Right hindlimb (tissue), 1 donor: ENCODE data around the gene TFPI.
"Not testable (repeated sequence)": the region's sequence is repeated elsewhere in the genome, so short reads cannot be mapped to it uniquely, and the experiment has no call there.

ENCODE experiments used
- DNase-seq: peaks from one replicate; pipeline ENCODE4 v3.0.0-alpha.2; 2018

TFPI gene

GRCh38 chr2:187554011-187554703 lies at the start of gene TFPI:
TFPI (minus strand) TSS chr2:187554435; CDS start chr2:187503768, 50,667 bp downstream.
- DNase-seq, result peak; percentile 54

GRCh38 chr2:187594801-187595200 lies 40.6 kb upstream of the TFPI start:
- no peak for DNase-seq

GRCh38 chr2:187593697-187594096 lies 39.5 kb upstream of the TFPI start:
- DNase-seq, result no peak

GRCh38 chr2:187593098-187593497 lies 38.9 kb upstream of the TFPI start:
- DNase-seq, result no peak

- DNase-seq, result no peak
Observed at GRCh38 chr2:187590175-187590574, 35.9 kb upstream of the TFPI start.

- no peak for DNase-seq
Observed at GRCh38 chr2:187586011-187586641, 31.9 kb upstream of the TFPI start.

- DNase-seq, result no peak
Observed at GRCh38 chr2:187581125-187581896, 27.1 kb upstream of the TFPI start.

GRCh38 chr2:187580462-187581124 lies 26.4 kb upstream of the TFPI start:
- no peak for DNase-seq

GRCh38 chr2:187577310-187577709 lies 23.1 kb upstream of the TFPI start:
- DNase-seq, result no peak

- DNase-seq, result no peak
Observed at GRCh38 chr2:187576906-187577305, 22.7 kb upstream of the TFPI start.

GRCh38 chr2:187575751-187576067 lies 21.5 kb upstream of the TFPI start:
- no peak for DNase-seq

- DNase-seq, result no peak
Observed at GRCh38 chr2:187574969-187575750, 20.9 kb upstream of the TFPI start.

- DNase-seq, result no peak
Observed at GRCh38 chr2:187573722-187574121, 19.5 kb upstream of the TFPI start.

- not testable (repeated sequence) for DNase-seq
Observed at GRCh38 chr2:187571996-187572395, 17.8 kb upstream of the TFPI start.

- DNase-seq, result no peak
Observed at GRCh38 chr2:187569571-187569970, 15.3 kb upstream of the TFPI start.

- DNase-seq, result no peak
Observed at GRCh38 chr2:187569042-187569441, 14.8 kb upstream of the TFPI start.

GRCh38 chr2:187567126-187567525 lies 12.9 kb upstream of the TFPI start:
- no peak for DNase-seq

- no peak for DNase-seq
Observed at GRCh38 chr2:187566712-187567111, 12.5 kb upstream of the TFPI start.

- no peak for DNase-seq
Observed at GRCh38 chr2:187566266-187566665, 12.0 kb upstream of the TFPI start.

GRCh38 chr2:187565618-187566017 lies 11.4 kb upstream of the TFPI start:
- not testable (repeated sequence) for DNase-seq

GRCh38 chr2:187556493-187556892 lies 2.3 kb upstream of the TFPI start:
- DNase-seq, result not testable (repeated sequence)

- DNase-seq, result no peak
Observed at GRCh38 chr2:187554704-187555082, 458 bp upstream of the TFPI start.
